Measurements from ENCODE around the gene EIF1.

The EIF1 gene

DNA sequence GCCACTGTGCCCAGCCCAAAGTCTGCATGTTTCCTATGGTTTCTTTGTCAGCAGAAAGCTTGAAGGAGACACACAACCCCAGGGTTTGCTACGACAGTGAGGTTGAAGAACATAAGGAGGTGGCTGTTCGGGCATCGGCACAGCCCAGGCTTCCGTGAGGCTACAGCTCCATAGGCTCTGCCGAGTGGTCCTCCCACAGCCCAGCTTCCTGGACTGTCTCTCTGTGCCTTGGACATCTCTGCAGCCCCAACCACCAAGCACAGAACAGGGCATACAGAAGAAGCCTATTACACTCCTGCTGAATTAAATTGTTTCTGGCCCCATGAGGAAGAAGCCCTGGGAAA, 49.0 kb downstream of the EIF1 start:
- no peaks in the 10 kb centered on the region for H3K79me2 ChIP-seq (ENCODE audit: low read length)
- no peak overlapping the region; the same call in 1 of the 2 replicates for H2AFZ ChIP-seq (ENCODE audit: low read length)
- no peaks in the 10 kb centered on the region for H3F3A ChIP-seq (ENCODE audit: insufficient read depth, low read length)
- no peaks in the 10 kb centered on the region for H4K20me1 ChIP-seq (ENCODE audit: insufficient read depth, low read length)
- H3K4me1 ChIP-seq (ENCODE audit: low read length): peaks cover 21% of the 10 kb centered on the region
- peak overlapping the region; percentile 46; the same call in 1 of the 2 replicates for H3K4me2 ChIP-seq (ENCODE audit: low read depth, low read length)
- no peak overlapping the region; the same call in 1 of the 2 replicates for H3K4me3 ChIP-seq (ENCODE audit: low read length)
- no peak overlapping the region for H3K9ac ChIP-seq (ENCODE audit: low read length)
- no peaks in the 10 kb centered on the region for H3K9me2 ChIP-seq (replicated peaks; ENCODE audit: insufficient read depth, low read length)
- no peaks in the 10 kb centered on the region for H3K36me3 ChIP-seq (replicated peaks; ENCODE audit: insufficient read depth, low read length)
- no peak overlapping the region for H3K27ac ChIP-seq (ENCODE audit: low read length)
- H3K9me3 ChIP-seq (replicated peaks; ENCODE audit: insufficient read depth, low read length): no peaks in the 10 kb centered on the region
- no peak for DNase-seq
- no peak for TF ChIP-seq EZH2phosphoT487 (IDR thresholded peaks at IDR 0.05; ENCODE audit: low read length)
- no peak for TF ChIP-seq EZH2 (optimal IDR thresholded peaks at IDR 0.05; ENCODE audit: low read depth, low read length)
- TF ChIP-seq, protein P1, sequence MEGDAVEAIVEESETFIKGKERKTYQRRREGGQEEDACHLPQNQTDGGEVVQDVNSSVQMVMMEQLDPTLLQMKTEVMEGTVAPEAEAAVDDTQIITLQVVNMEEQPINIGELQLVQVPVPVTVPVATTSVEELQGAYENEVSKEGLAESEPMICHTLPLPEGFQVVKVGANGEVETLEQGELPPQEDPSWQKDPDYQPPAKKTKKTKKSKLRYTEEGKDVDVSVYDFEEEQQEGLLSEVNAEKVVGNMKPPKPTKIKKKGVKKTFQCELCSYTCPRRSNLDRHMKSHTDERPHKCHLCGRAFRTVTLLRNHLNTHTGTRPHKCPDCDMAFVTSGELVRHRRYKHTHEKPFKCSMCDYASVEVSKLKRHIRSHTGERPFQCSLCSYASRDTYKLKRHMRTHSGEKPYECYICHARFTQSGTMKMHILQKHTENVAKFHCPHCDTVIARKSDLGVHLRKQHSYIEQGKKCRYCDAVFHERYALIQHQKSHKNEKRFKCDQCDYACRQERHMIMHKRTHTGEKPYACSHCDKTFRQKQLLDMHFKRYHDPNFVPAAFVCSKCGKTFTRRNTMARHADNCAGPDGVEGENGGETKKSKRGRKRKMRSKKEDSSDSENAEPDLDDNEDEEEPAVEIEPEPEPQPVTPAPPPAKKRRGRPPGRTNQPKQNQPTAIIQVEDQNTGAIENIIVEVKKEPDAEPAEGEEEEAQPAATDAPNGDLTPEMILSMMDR (IDR thresholded peaks at IDR 0.05; ENCODE audit: low read length): no peak
- peaks cover 49% of the 10 kb centered on the region for H3K27me3 ChIP-seq (replicated peaks; ENCODE audit: insufficient read depth, low read length)

DNA sequence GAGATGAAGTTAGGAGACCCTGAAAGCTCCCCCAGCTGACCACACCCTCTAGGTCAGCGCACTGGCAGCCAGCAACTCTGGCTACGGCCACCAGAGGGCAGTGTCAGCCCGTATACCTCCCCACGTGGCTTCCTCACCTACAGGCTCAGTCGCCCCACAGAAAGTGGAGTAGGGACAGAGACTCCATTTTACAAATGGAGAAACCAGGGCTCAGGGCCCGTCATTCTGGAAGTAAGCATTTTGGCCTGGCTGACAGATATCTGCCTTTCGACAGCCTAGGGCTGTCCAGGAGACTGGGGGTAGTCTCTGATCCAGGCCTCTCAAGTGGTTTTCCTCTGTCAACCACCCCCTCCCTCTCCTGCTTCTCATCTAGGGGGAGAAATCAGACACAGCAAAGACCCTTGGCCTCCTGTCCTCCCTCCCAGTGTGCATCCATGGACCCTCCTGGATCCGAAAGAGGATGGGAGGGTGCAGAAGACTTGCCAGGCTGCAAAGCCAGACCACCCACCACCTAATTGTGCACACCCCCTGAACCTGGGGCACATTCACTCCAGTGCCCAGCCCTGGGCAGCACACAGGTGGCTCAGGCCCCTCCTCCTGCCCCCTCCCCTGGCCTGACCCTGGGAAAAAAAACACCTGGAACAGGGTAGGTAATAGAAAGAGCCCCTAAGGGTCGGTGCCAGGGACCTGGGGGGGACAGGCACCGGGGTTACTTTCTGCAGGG, 49.6 kb downstream of the EIF1 start:
- Histone ChIP-seq H3K27ac (ENCODE audit: low read length) (no peak overlapping the region), H3K27me3 (replicated peaks; ENCODE audit: insufficient read depth, low read length) (peaks cover 43% of the 10 kb centered on the region)

GRCh38 chr17:41738801-41739112, 50.1 kb downstream of the EIF1 start:
- Histone ChIP-seq H2AFZ (ENCODE audit: low read length) (peak overlapping the region; percentile 76), H3K9ac (ENCODE audit: low read length) (no peak overlapping the region; the same call in 1 of the 2 replicates)

More for the DNA sequence above, 49.6 kb downstream of the EIF1 start:
- Histone ChIP-seq H3F3A (ENCODE audit: insufficient read depth, low read length) (no peaks in the 10 kb centered on the region), H3K36me3 (replicated peaks; ENCODE audit: insufficient read depth, low read length) (no peaks in the 10 kb centered on the region), H2AFZ (ENCODE audit: low read length) (peak overlapping the region; percentile 76), H3K79me2 (ENCODE audit: low read length) (no peaks in the 10 kb centered on the region), H3K9me2 (replicated peaks; ENCODE audit: insufficient read depth, low read length) (no peaks in the 10 kb centered on the region), H3K4me3 (ENCODE audit: low read length) (no peak overlapping the region), H3K9ac (ENCODE audit: low read length) (peak overlapping the region; percentile 2; the same call in 1 of the 2 replicates), H3K4me1 (ENCODE audit: low read length) (peaks cover 21% of the 10 kb centered on the region), H4K20me1 (ENCODE audit: insufficient read depth, low read length) (no peaks in the 10 kb centered on the region), H3K9me3 (replicated peaks; ENCODE audit: insufficient read depth, low read length) (no peaks in the 10 kb centered on the region), H3K4me2 (ENCODE audit: low read depth, low read length) (peak overlapping the region; percentile 46; the same call in 1 of the 2 replicates)
- DNase-seq: peak; percentile 81
- TF ChIP-seq, protein P1 (IDR thresholded peaks at IDR 0.05; ENCODE audit: low read length): peak; percentile 97
- no peak for TF ChIP-seq EZH2phosphoT487 (IDR thresholded peaks at IDR 0.05; ENCODE audit: low read length)

More at GRCh38 chr17:41738801-41739112, 50.1 kb downstream of the EIF1 start:
- no peaks in the 10 kb centered on the region for H3K9me2 ChIP-seq (replicated peaks; ENCODE audit: insufficient read depth, low read length)
- no peak overlapping the region for H3K4me2 ChIP-seq (ENCODE audit: low read depth, low read length)
- no peak overlapping the region for H3K27ac ChIP-seq (ENCODE audit: low read length)
- peaks cover 40% of the 10 kb centered on the region for H3K27me3 ChIP-seq (replicated peaks; ENCODE audit: insufficient read depth, low read length)
- H4K20me1 ChIP-seq (ENCODE audit: insufficient read depth, low read length): no peaks in the 10 kb centered on the region
- DNase-seq: no peak
- H3K4me3 ChIP-seq (ENCODE audit: low read length): no peak overlapping the region
- H3K79me2 ChIP-seq (ENCODE audit: low read length): no peaks in the 10 kb centered on the region
- H3K4me1 ChIP-seq (ENCODE audit: low read length): peaks cover 21% of the 10 kb centered on the region
- H3K36me3 ChIP-seq (replicated peaks; ENCODE audit: insufficient read depth, low read length): no peaks in the 10 kb centered on the region
- H3F3A ChIP-seq (ENCODE audit: insufficient read depth, low read length): no peaks in the 10 kb centered on the region
- TF ChIP-seq, protein P1 (IDR thresholded peaks at IDR 0.05; ENCODE audit: low read length): no peak
- TF ChIP-seq EZH2phosphoT487 (IDR thresholded peaks at IDR 0.05; ENCODE audit: low read length) (no peak), EZH2 (optimal IDR thresholded peaks at IDR 0.05; ENCODE audit: low read depth, low read length) (no peak)
- H3K9me3 ChIP-seq (replicated peaks; ENCODE audit: insufficient read depth, low read length): no peaks in the 10 kb centered on the region
